Measurements from ENCODE around the gene TMEM255B.

TMEM255B gene

GRCh38 chr13:113855931-113856715 lies 97.1 kb downstream of the TMEM255B start:
- H3K4me1 Mint-ChIP-seq (ENCODE audit: low read depth), result peaks cover 12% of the 10 kb centered on the region
- peaks cover 7% of the 10 kb centered on the region for H3K9me3 Mint-ChIP-seq
- H3K27me3 Mint-ChIP-seq, result peaks cover 7% of the 10 kb centered on the region
- H3K36me3 Mint-ChIP-seq (ENCODE audit: low read depth), result no peaks in the 10 kb centered on the region
- no peak overlapping the region for H3K4me3 Mint-ChIP-seq
- H3K27ac Mint-ChIP-seq, result no peak overlapping the region

- H3K27me3 Mint-ChIP-seq, result peaks cover 12% of the 10 kb centered on the region
- H3K9me3 Mint-ChIP-seq, result peaks cover 7% of the 10 kb centered on the region
- no peaks in the 10 kb centered on the region for H3K36me3 Mint-ChIP-seq (ENCODE audit: low read depth)
- no peak overlapping the region for H3K27ac Mint-ChIP-seq
- H3K4me1 Mint-ChIP-seq (ENCODE audit: low read depth), result peaks cover 12% of the 10 kb centered on the region
- H3K4me3 Mint-ChIP-seq, result no peak overlapping the region
These were observed 97.7 kb downstream of the TMEM255B start for GRCh38 chr13:113856716-113857065.

GRCh38 chr13:113857531-113858195 lies 98.6 kb downstream of the TMEM255B start:
- H3K27ac Mint-ChIP-seq, result no peak overlapping the region
- H3K4me3 Mint-ChIP-seq, result no peak overlapping the region
- peaks cover 17% of the 10 kb centered on the region for H3K4me1 Mint-ChIP-seq (ENCODE audit: low read depth)
- no peaks in the 10 kb centered on the region for H3K36me3 Mint-ChIP-seq (ENCODE audit: low read depth)
- peaks cover 7% of the 10 kb centered on the region for H3K9me3 Mint-ChIP-seq
- peaks cover 20% of the 10 kb centered on the region for H3K27me3 Mint-ChIP-seq

GRCh38 chr13:113859311-113860050 lies 100.5 kb downstream of the TMEM255B start:
- no peak overlapping the region for H3K27ac Mint-ChIP-seq
- no peak overlapping the region for H3K4me3 Mint-ChIP-seq
- no peaks in the 10 kb centered on the region for H3K36me3 Mint-ChIP-seq (ENCODE audit: low read depth)
- peaks cover 16% of the 10 kb centered on the region for H3K4me1 Mint-ChIP-seq (ENCODE audit: low read depth)
- H3K27me3 Mint-ChIP-seq, result peaks cover 17% of the 10 kb centered on the region
- peaks cover 7% of the 10 kb centered on the region for H3K9me3 Mint-ChIP-seq

DNA sequence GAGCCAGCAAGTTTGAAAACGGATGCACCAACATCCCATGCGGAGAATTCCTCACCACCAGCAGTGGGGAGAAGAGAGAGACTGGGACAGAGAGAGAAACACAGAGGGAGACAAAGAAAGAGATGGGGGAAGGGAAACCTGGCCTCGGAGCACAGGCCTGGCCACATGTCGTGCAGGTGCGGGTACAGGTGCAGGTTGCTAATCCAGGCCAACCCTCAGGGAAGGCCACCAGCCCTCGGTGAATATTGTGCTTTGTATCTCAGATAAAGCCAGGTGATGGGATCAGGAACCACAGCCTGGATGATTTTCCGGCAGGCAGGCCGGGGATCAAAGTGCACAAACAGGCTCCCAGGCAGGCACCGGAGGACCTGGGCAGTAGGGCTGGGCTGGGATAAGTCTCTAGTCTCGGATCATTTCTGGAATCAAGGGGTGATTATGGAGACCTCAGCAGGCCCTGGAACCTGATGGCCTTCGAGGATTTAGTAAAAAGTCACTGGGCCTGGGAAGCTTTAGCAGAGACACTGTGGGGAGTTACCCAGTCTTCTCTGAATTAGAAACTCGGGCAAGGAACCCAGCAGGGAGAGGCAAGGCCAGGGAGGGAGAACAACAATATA lies 101.1 kb downstream of the TMEM255B start:
- Mint-ChIP-seq H3K36me3 (ENCODE audit: low read depth) (no peaks in the 10 kb centered on the region), H3K4me1 (ENCODE audit: low read depth) (peaks cover 12% of the 10 kb centered on the region), H3K27ac (no peak overlapping the region), H3K4me3 (no peak overlapping the region), H3K27me3 (peaks cover 24% of the 10 kb centered on the region), H3K9me3 (peaks cover 7% of the 10 kb centered on the region)

GRCh38 chr13:113860665-113861432 lies 101.8 kb downstream of the TMEM255B start:
- no peak overlapping the region for H3K27ac Mint-ChIP-seq
- H3K9me3 Mint-ChIP-seq, result peaks cover 7% of the 10 kb centered on the region
- H3K4me1 Mint-ChIP-seq (ENCODE audit: low read depth), result peaks cover 12% of the 10 kb centered on the region
- no peak overlapping the region for H3K4me3 Mint-ChIP-seq
- H3K36me3 Mint-ChIP-seq (ENCODE audit: low read depth), result no peaks in the 10 kb centered on the region
- peaks cover 31% of the 10 kb centered on the region for H3K27me3 Mint-ChIP-seq

DNA sequence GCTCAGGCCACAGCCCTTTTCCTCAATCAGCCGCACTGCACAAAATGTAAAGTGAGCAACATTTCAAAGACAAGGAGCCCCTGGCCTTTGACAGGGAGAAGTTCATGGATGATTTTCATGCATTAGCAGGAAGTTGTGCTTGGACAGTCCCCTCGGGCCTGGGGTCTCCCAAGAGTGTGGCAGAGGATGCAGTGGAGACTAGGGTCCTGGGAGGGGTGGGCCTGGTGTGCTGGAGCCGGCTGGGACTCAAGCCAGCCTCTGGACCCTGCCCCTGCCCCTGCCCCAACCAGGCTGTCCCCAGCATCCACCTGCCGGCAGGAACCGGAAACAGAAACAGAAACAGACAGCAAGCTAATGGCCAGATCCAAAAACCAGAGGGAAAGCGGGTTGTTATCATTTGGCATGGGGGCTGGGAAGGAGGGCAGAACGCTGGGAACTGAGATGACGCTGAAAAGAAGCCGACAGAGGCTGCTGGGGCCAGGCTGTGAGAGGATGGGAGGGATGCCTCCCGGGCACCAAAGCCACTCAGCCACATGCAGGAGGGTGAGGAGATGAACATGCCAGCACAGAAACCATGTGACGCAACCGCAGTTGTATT lies 102.5 kb downstream of the TMEM255B start:
- Mint-ChIP-seq H3K4me1 (ENCODE audit: low read depth) (peaks cover 12% of the 10 kb centered on the region), H3K4me3 (no peak overlapping the region), H3K27ac (no peak overlapping the region), H3K9me3 (peaks cover 7% of the 10 kb centered on the region), H3K27me3 (peaks cover 37% of the 10 kb centered on the region), H3K36me3 (ENCODE audit: low read depth) (no peaks in the 10 kb centered on the region)

DNA sequence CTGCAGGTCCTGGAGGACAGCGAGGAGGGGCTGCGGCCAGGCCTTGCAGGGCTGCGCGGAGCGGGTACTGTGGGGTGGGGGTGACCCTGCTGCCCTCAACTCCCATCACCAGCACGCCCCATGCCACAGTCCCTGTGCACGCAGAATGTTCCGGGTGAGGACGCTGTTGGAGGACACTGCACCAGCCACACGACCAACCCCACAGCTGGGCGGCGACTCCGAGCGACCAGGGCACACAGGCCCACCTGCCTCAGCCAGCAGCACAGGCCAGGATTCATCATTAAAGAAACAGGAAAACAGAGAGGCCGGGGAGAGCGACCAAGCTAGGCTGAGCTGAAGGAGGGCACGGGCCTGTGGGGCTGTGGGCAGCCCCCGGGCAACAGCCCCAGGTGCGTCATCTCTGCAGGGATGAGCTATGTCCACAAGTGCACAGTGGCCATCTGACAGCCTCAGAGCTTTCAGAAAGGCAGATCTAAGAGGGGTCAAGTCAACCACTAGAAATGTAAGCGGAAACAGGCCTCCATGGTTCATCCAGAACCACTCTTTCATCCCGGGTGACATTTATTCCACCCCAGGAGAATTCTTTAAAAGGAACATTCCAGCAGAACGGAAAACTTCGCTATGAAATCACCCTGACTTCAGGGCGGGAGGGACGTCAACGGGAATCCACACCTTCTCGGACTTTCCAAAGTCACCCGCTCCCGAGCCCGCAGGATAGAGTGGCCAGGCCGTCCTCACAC lies 103.3 kb downstream of the TMEM255B start:
- Mint-ChIP-seq H3K27ac (no peak overlapping the region), H3K36me3 (ENCODE audit: low read depth) (no peaks in the 10 kb centered on the region), H3K27me3 (peaks cover 40% of the 10 kb centered on the region)

GRCh38 chr13:113862931-113863523 lies 104.0 kb downstream of the TMEM255B start:
- peaks cover 7% of the 10 kb centered on the region for H3K9me3 Mint-ChIP-seq
- peaks cover 45% of the 10 kb centered on the region for H3K27me3 Mint-ChIP-seq
- no peak overlapping the region for H3K27ac Mint-ChIP-seq
- H3K4me1 Mint-ChIP-seq (ENCODE audit: low read depth), result peaks cover 12% of the 10 kb centered on the region
- H3K4me3 Mint-ChIP-seq, result peak overlapping the region; percentile 63
- no peaks in the 10 kb centered on the region for H3K36me3 Mint-ChIP-seq (ENCODE audit: low read depth)

More for the DNA sequence above, 103.3 kb downstream of the TMEM255B start:
- Mint-ChIP-seq H3K4me3 (peak overlapping the region; percentile 63), H3K4me1 (ENCODE audit: low read depth) (peaks cover 12% of the 10 kb centered on the region), H3K9me3 (peaks cover 7% of the 10 kb centered on the region)

- Mint-ChIP-seq H3K27me3 (peaks cover 50% of the 10 kb centered on the region), H3K36me3 (ENCODE audit: low read depth) (no peaks in the 10 kb centered on the region), H3K9me3 (peaks cover 7% of the 10 kb centered on the region), H3K27ac (no peak within 1 kb of the TSS), H3K4me1 (ENCODE audit: low read depth) (peaks cover 12% of the 10 kb centered on the region), H3K4me3 (peak within 1 kb of the TSS; percentile 70)
These were observed 104.7 kb downstream of the TMEM255B start, which contains the start of gene GAS6 for GRCh38 chr13:113863524-113864272. Gene GAS6, minus strand, starts transcription at chr13:113864076. Its CDS starts 156 bp downstream, at chr13:113863920.

DNA sequence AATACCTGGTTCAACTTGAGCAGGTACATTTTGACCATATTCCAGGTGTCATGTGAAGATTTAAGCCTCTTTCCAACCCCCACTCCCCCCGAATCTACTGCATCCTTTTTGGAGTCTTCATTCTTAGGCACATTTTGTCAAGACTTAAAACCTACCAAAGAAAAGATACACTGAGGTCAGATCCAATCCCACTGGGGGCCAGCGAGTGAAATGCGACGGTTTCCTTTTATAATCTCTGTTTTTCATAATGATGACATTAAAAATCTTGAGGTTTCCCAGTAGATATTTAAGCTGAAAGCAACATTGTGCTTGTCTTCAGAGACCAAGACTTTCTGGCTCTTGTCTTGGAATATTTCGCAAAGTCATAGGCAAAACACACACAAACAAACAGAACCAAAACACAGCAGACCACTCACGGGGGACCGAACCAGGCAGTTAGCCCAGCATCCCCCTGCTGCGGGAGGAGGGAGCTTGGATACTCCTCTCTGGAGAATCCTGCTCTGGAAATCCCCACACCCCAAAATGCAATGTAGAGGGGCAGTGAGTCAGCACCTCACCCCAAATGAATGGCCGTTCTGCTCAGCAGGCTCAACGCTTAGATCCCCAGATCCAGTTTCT lies 105.4 kb downstream of the TMEM255B start:
- Mint-ChIP-seq H3K4me1 (ENCODE audit: low read depth) (peaks cover 12% of the 10 kb centered on the region), H3K27ac (no peak overlapping the region), H3K27me3 (peaks cover 54% of the 10 kb centered on the region), H3K9me3 (peaks cover under 1% of the 10 kb centered on the region), H3K36me3 (ENCODE audit: low read depth) (no peaks in the 10 kb centered on the region), H3K4me3 (peak overlapping the region; percentile 70)

DNA sequence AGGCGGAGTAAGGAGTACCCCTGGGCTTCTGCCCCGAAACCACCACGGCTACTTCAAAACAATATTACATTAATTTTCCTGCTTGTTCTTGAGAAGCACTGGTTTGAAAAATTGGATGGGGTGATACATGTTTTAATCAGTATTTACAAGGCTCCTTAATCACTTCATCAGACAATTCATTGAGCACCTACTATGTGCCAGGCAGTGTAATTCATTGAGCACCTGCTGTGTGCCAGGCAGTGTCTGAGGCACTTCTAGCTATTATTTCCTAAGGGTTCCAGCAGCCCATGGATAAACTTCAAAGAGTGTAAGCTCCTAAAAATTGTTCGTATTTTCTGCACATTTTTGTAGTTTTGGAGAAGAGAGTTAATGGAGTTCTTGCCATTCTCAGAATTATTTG lies 106.4 kb downstream of the TMEM255B start:
- no peaks in the 10 kb centered on the region for H3K9me3 Mint-ChIP-seq
- peaks cover 61% of the 10 kb centered on the region for H3K27me3 Mint-ChIP-seq
- H3K4me1 Mint-ChIP-seq (ENCODE audit: low read depth), result peaks cover 12% of the 10 kb centered on the region
- no peaks in the 10 kb centered on the region for H3K36me3 Mint-ChIP-seq (ENCODE audit: low read depth)
- H3K27ac Mint-ChIP-seq, result no peak overlapping the region
- H3K4me3 Mint-ChIP-seq, result peak overlapping the region; percentile 30

All from stimulated activated naive CD8-positive, alpha-beta T cell treated with anti-CD3 and anti-CD28 coated beads, Interleukin-15, Interleukin-2, amounts not matched to agents 100 ng/mL and 50 ng/mL, for 24 hours (primary cell).